Medulla oblongata (tissue), 1 donor: ENCODE measurements around the gene CAMK2N1.
A peak's percentile ranks its signal among the peaks of the same experiment; 100 is the strongest.
"Not testable (repeated sequence)": the region's sequence is repeated elsewhere in the genome, so short reads cannot be mapped to it uniquely, and the experiment has no call there.

Source experiments
- DNase-seq: peaks from one replicate; pipeline ENCODE4 v3.0.0-alpha.2; 2015; ENCODE audit errors: extremely low spot score

Gene CAMK2N1

DNA sequence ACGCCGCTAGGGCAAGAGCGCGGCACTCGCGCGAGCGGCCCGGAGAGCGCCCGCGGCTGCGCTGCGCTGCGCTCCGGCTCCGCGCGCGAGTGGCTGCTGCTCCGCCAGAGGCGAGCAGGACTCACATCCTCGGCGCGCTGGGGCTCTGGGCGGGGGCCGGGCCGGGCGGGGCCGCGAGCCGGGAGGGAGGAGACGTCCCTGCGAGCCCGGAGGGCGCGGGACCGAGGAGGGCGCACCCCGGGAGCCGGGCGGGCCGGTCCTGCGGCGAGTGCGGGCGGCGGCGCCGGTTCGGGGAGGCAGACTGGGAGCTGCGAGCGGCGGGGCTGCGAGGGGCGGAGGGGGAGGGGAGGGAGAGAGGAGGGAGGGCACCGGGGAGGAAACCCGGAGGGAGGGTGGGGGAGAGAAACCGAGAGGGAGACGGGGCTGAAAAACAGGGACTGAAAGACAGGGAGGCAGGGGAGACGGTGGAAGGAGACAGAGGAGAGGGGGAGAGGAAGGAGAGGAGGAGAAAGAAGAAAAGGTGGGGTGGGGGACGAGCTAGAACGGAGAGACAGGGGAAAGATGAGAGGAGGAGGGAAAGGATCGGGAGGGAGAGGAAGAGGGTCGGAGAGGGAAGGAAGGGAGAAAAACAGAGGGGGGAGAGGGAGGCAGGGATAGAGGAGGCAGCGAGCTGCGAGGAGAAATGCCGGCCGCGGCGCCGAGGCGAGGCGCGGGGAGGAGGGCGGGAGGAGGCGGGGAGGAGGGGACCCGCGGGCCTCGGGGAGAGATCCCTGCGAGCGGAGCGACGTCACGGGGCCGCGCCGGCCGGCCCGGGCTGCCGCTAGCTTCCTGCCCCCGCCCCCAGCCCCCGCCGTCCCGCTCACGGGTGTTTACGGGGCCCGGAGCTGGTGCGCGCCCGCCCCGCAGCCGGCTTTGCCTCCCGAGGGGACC, at the start of gene CAMK2N1:
Gene CAMK2N1, minus strand, starts transcription at position 684 of the 930 bp plus-strand sequence. CDS start 831 bp downstream, outside the sequence.
- peak; percentile 82 for DNase-seq

DNA sequence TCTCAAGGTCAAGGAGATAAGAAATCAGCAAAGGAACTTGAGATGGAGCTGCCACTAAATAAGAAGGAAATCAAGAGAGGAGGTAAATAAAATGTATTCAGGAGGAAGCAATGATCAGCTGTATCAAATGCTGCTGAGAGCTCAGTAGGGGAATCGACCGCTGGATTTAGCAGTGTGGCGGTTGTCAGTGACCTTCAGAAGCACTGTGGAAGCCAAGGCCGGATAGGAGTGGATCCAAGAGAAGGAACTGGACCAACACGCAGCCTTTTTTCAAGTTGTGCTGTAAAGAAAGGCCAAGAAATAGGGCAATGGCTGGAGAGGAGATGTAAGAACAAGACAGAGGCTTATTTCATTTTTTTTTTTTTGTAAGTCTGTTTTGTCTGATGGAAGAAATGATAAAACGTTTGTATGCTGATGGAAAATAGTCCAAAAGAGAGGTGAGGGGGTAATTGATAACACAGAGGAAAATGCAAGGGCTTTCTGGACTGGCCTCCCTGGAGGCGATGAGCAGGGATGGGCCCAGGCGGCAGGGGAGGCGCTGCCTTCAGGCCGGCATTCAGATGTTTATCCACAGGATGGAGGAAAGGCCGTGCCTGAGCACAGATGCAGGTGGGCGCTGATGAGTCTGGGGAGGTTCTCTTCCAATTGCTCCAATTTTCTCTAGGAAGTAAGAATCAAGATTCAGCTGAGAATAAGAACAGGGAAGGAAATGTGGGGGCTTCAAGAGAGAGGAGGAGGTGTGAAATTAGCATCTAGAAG, 48.8 kb upstream of the CAMK2N1 start:
- no peak for DNase-seq

DNA sequence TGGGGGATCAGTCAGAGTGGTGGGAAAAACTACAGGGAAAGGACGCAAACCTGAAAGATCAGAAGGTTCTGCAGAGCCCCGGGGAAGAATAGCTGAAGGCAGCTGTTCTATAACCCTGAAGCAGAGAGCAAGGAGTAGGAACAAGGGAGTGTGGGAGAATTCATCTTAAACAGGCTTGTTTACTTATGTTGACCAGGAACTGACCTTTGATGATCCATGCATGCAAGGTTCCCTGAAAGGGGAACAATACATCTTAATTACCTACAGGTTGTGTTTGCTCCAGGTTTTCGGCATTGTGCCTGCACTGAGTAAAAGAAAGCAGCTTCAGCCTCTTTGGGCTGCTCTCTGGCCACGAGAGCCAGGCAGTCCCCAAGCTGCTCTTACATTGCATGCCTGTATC, 47.6 kb upstream of the CAMK2N1 start:
- no peak for DNase-seq

- DNase-seq = no peak
Measured at GRCh38 chr1:20530901-20531300, 44.9 kb upstream of the CAMK2N1 start.

- DNase-seq = no peak
Measured at GRCh38 chr1:20530306-20530705, 44.3 kb upstream of the CAMK2N1 start.

DNA sequence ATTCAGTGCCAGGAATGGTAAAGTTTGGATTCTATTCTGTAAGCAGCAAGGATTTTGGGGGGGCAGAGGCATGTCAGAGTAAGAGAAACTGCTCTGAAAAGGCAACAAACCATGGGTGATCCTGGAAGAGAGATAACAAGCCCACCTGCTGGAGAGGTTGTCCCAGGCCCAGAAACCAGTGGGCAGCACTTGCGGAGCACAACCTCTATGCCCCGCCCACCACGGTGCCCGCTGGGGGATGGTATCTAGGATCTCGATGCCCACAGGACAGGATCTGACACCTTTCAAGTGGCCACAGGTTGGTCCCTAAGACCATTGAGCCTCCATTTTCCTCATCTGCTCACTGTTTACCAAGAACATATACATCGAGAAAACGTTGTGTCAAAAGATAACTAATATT, 42.2 kb upstream of the CAMK2N1 start:
- DNase-seq = no peak

GRCh38 chr1:20526267-20526666, 40.3 kb upstream of the CAMK2N1 start:
- no peak for DNase-seq

DNA sequence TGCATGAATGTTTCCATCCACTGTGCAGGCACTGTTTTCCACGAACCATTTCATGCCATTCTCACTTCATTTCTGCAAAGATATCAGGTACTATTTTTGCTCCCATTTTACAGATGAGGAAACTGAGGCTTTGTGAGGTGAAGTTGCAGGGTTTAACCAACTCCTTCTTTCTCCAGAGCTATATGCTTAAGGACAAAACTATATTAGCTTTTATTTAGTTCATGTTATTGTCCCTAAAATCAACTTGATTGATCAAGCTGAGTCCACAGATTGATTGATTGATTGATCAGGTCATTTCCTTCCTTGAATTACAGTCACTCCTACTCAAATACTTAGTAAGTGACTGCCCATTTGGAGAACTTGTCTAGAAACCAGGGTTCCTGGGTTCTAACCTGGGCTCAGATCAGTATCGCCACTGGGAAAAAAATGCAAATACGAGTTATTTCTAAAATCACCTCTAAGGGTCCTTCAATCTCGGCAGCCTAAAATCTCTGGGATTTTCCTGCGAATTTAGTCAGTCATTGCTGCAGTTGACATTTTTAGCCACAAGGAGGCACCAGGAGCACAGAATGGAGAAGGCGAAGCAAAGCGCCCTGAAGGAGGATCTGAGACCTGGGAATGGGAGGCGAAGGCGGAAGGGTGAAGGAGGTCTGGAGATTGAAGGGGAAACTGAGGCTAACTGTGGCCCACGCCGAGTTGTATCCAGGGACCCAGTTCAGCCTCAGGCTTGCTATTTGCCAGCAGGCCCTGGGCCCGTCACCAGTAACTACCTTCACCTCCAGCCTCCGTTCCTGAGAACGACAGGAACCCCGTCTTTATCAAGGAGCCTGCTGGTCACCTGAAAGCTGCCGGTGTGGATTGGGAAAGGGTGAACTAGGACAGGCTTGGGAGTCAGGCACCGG, 36.2 kb upstream of the CAMK2N1 start:
- peak; percentile 88 for DNase-seq

GRCh38 chr1:20519609-20520262, 33.7 kb upstream of the CAMK2N1 start:
- not testable (repeated sequence) for DNase-seq

- no peak for DNase-seq
Measured at GRCh38 chr1:20511518-20512428, 25.8 kb upstream of the CAMK2N1 start.

- no peak for DNase-seq
Measured at GRCh38 chr1:20508411-20508771, 22.4 kb upstream of the CAMK2N1 start.

- DNase-seq = peak; percentile 93
Measured at GRCh38 chr1:20507564-20508410, 21.8 kb upstream of the CAMK2N1 start, which contains the start of gene MUL1. TSS of gene MUL1 (minus strand) at chr1:20508151. CDS start at chr1:20508024, 127 bp downstream.

DNA sequence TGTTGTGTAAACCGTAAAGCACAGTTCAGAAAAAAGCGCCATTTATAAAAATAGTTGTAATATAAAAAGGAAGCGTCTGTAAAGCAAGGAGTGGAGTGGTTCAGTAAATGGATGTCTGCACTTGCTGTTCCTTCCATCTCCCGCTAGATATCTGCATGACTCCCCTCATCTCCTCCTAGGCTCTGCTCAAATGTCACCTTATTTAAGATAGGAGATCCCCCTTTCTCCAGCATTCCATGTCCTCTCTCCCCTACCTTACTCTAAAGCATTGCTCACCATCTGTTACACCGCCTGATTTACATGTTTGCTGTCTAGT, 21.2 kb upstream of the CAMK2N1 start:
- no peak for DNase-seq

- no peak for DNase-seq
Measured at GRCh38 chr1:20505488-20505887, 19.5 kb upstream of the CAMK2N1 start.

- DNase-seq = no peak
Measured at GRCh38 chr1:20500716-20501115, 14.7 kb upstream of the CAMK2N1 start.

DNA sequence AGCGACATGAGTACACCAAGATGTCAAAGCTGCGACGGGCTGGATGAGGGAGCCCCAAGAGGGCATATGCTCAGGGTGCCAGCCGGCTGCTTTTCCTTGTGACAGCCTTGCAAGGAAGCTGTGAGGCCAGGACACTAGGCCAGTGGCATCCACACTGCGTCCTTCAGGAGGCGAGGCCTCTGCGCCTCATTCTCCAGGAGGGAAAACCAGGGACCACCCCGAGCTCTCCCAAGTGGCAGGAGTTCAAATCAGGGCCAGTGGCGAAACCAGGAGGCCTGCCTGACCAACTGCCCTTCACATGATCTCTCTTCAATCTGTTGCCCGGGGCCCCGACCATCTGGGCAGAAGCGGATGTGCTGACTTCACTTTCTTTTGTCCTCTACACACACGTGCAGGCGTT, 13.7 kb upstream of the CAMK2N1 start:
- no peak for DNase-seq

- DNase-seq = no peak
Measured at GRCh38 chr1:20499105-20499504, 13.1 kb upstream of the CAMK2N1 start.

GRCh38 chr1:20498116-20498515, 12.1 kb upstream of the CAMK2N1 start:
- no peak for DNase-seq

DNA sequence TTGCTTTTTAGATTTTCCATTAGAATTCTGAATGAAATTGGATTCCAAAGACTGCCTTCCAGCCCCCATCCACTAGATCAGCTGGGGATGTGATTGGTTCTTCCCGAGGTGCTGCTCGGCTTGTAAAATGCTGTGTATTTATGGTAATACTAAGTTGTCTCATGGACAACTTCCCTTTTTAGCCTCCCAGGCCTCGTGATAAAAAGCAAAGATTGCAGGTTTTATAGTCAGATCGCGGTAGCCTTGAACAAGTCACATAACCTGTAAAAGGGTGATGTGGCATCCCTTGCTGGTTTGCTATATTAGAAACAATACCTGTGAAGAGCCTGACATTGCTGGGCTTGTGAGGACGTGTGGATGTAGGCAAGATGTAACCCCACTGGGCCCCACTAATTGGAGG, 11.5 kb upstream of the CAMK2N1 start:
- no peak for DNase-seq
